Endothelial cell of umbilical vein (primary cell): ENCODE measurements around the gene WAC.

ENCODE experiments used
- CTCF ChIP-seq, 2 donors: IDR thresholded peaks; 1 replicate in 1 of 2; 2 replicates in 1 of 2; pipeline ENCODE4 v1.5.1; 2011; ENCODE audit warnings: low read length in 2 of 2, mild to moderate bottlenecking in 2 of 2, moderate library complexity in 2 of 2, control low read depth in 1 of 2, inconsistent platforms in 1 of 2, low read depth in 1 of 2; ENCODE audit not compliant: insufficient read depth in 1 of 2; ENCODE audit errors: extremely low read depth in 1 of 2
- EZH2 ChIP-seq: IDR thresholded peaks from 2 replicates; pipeline ENCODE4 v1.6.1; 2012; ENCODE audit warnings: borderline replicate concordance, low read depth, mild to moderate bottlenecking, moderate library complexity, low read length, inconsistent platforms; ENCODE audit not compliant: severe bottlenecking
- FOS ChIP-seq: IDR thresholded peaks from 2 replicates; pipeline ENCODE4 v1.6.1; 2011; ENCODE audit warnings: mild to moderate bottlenecking, low read length, moderate library complexity, borderline replicate concordance; ENCODE audit not compliant: insufficient read depth
- GATA2 ChIP-seq: IDR thresholded peaks from 2 replicates; pipeline ENCODE4 v1.7.0; 2011; ENCODE audit warnings: low read depth, mild to moderate bottlenecking, moderate library complexity, mixed read lengths, low read length; ENCODE audit not compliant: insufficient read length, insufficient read depth
- JUN ChIP-seq: IDR thresholded peaks from 2 replicates; pipeline ENCODE4 v1.6.1; 2011; ENCODE audit warnings: borderline replicate concordance, low read depth; ENCODE audit not compliant: insufficient read length, insufficient read depth
- MYC ChIP-seq: IDR thresholded peaks from one replicate; pipeline ENCODE4 v1.6.1; 2011; ENCODE audit warnings: mild to moderate bottlenecking, low read depth, low read length
- POLR2A ChIP-seq: IDR thresholded peaks from 2 replicates; pipeline ENCODE4 v1.6.1; 2012; ENCODE audit warnings: low read depth, mild to moderate bottlenecking, control low read depth, low read length
- POLR2AphosphoS5 ChIP-seq: IDR thresholded peaks from 2 replicates; pipeline ENCODE4 v1.6.1; 2012; ENCODE audit warnings: low read depth, mild to moderate bottlenecking, control low read depth, low read length, moderate library complexity; ENCODE audit not compliant: insufficient read depth

- TF ChIP-seq CTCF (IDR thresholded peaks at IDR 0.05; ENCODE audit: extremely low read depth in 1 of 2, insufficient read depth in 1 of 2, low read depth in 1 of 2, low read length in 2 of 2) (no peak), JUN (no peak), POLR2A (no peak), POLR2AphosphoS5 (no peak), FOS (no peak), EZH2 (no peak), GATA2 (no peak), MYC (no peak)
Measured at GRCh38 chr10:28638392-28638791, 105.5 kb downstream of the WAC start.
